Measurements from ENCODE around the gene LMLN.
A peak's percentile ranks its signal among the peaks of the same experiment; 100 is the strongest.
"Not testable (repeated sequence)": the region's sequence is repeated elsewhere in the genome, so short reads cannot be mapped to it uniquely, and the experiment has no call there.

Gene LMLN

GRCh38 chr3:197959891-197960693 is at the start of gene LMLN:
TSS of gene LMLN (plus strand) at chr3:197960217. CDS start at chr3:197960246, 29 bp downstream.
- Histone ChIP-seq H3K36me3 (ENCODE audit: control insufficient read depth, insufficient read depth, low read length) (no peaks in the 10 kb centered on the region), H3K27me3 (ENCODE audit: control insufficient read depth, insufficient read depth, low read length) (no peaks in the 10 kb centered on the region), H3K9me3 (ENCODE audit: control insufficient read depth, low read length) (no peaks in the 10 kb centered on the region), H3K9ac (ENCODE audit: low read length) (peak within 1 kb of the TSS; percentile 79), H3K4me3 (ENCODE audit: low read length) (peak within 1 kb of the TSS; percentile 83), H3K4me1 (ENCODE audit: control insufficient read depth, insufficient read depth, low read length) (peaks cover 31% of the 10 kb centered on the region)

- no peaks in the 10 kb centered on the region for H3K27me3 ChIP-seq (ENCODE audit: control insufficient read depth, insufficient read depth, low read length)
- H3K36me3 ChIP-seq (ENCODE audit: control insufficient read depth, insufficient read depth, low read length): no peaks in the 10 kb centered on the region
- H3K4me1 ChIP-seq (ENCODE audit: control insufficient read depth, insufficient read depth, low read length): no peaks in the 10 kb centered on the region
- no peaks in the 10 kb centered on the region for H3K9me3 ChIP-seq (ENCODE audit: control insufficient read depth, low read length)
- no peak overlapping the region for H3K9ac ChIP-seq (ENCODE audit: low read length)
- H3K4me3 ChIP-seq (ENCODE audit: low read length): no peak overlapping the region
Measured at GRCh38 chr3:197912741-197913476, 47.1 kb upstream of the LMLN start.

GRCh38 chr3:197913641-197914380 is 46.2 kb upstream of the LMLN start:
- Histone ChIP-seq H3K4me1 (ENCODE audit: control insufficient read depth, insufficient read depth, low read length) (no peaks in the 10 kb centered on the region), H3K4me3 (ENCODE audit: low read length) (no peak overlapping the region), H3K9ac (ENCODE audit: low read length) (no peak overlapping the region), H3K9me3 (ENCODE audit: control insufficient read depth, low read length) (no peaks in the 10 kb centered on the region), H3K36me3 (ENCODE audit: control insufficient read depth, insufficient read depth, low read length) (no peaks in the 10 kb centered on the region), H3K27me3 (ENCODE audit: control insufficient read depth, insufficient read depth, low read length) (no peaks in the 10 kb centered on the region)

- not testable (repeated sequence) for H3K9me3 ChIP-seq (ENCODE audit: control insufficient read depth, low read length); H3K4me3 ChIP-seq (ENCODE audit: low read length); H3K4me1 ChIP-seq (ENCODE audit: control insufficient read depth, insufficient read depth, low read length); H3K36me3 ChIP-seq (ENCODE audit: control insufficient read depth, insufficient read depth, low read length); H3K9ac ChIP-seq (ENCODE audit: low read length); H3K27me3 ChIP-seq (ENCODE audit: control insufficient read depth, insufficient read depth, low read length)
Measured at GRCh38 chr3:197921429-197922275, 38.4 kb upstream of the LMLN start.

- H3K36me3 ChIP-seq (ENCODE audit: control insufficient read depth, insufficient read depth, low read length): no peaks in the 10 kb centered on the region
- no peaks in the 10 kb centered on the region for H3K4me1 ChIP-seq (ENCODE audit: control insufficient read depth, insufficient read depth, low read length)
- no peaks in the 10 kb centered on the region for H3K27me3 ChIP-seq (ENCODE audit: control insufficient read depth, insufficient read depth, low read length)
- no peak overlapping the region for H3K4me3 ChIP-seq (ENCODE audit: low read length)
- no peak overlapping the region for H3K9ac ChIP-seq (ENCODE audit: low read length)
- H3K9me3 ChIP-seq (ENCODE audit: control insufficient read depth, low read length): no peaks in the 10 kb centered on the region
Measured at GRCh38 chr3:197926418-197926817, 33.6 kb upstream of the LMLN start.

- not testable (repeated sequence) for H3K36me3 ChIP-seq (ENCODE audit: control insufficient read depth, insufficient read depth, low read length); H3K27me3 ChIP-seq (ENCODE audit: control insufficient read depth, insufficient read depth, low read length); H3K4me3 ChIP-seq (ENCODE audit: low read length); H3K9me3 ChIP-seq (ENCODE audit: control insufficient read depth, low read length); H3K9ac ChIP-seq (ENCODE audit: low read length); H3K4me1 ChIP-seq (ENCODE audit: control insufficient read depth, insufficient read depth, low read length)
Measured at GRCh38 chr3:197927578-197927977, 32.4 kb upstream of the LMLN start.

GRCh38 chr3:197936819-197937384 is 23.1 kb upstream of the LMLN start:
- Histone ChIP-seq H3K9me3 (ENCODE audit: control insufficient read depth, low read length) (no peaks in the 10 kb centered on the region), H3K36me3 (ENCODE audit: control insufficient read depth, insufficient read depth, low read length) (no peaks in the 10 kb centered on the region), H3K27me3 (ENCODE audit: control insufficient read depth, insufficient read depth, low read length) (no peaks in the 10 kb centered on the region), H3K9ac (ENCODE audit: low read length) (no peak overlapping the region), H3K4me1 (ENCODE audit: control insufficient read depth, insufficient read depth, low read length) (no peaks in the 10 kb centered on the region), H3K4me3 (ENCODE audit: low read length) (no peak overlapping the region)

- no peaks in the 10 kb centered on the region for H3K4me1 ChIP-seq (ENCODE audit: control insufficient read depth, insufficient read depth, low read length)
- no peaks in the 10 kb centered on the region for H3K36me3 ChIP-seq (ENCODE audit: control insufficient read depth, insufficient read depth, low read length)
- H3K9ac ChIP-seq (ENCODE audit: low read length): no peak overlapping the region
- no peaks in the 10 kb centered on the region for H3K27me3 ChIP-seq (ENCODE audit: control insufficient read depth, insufficient read depth, low read length)
- H3K4me3 ChIP-seq (ENCODE audit: low read length): no peak overlapping the region
- no peaks in the 10 kb centered on the region for H3K9me3 ChIP-seq (ENCODE audit: control insufficient read depth, low read length)
Measured at GRCh38 chr3:197940745-197941384, 19.2 kb upstream of the LMLN start.

GRCh38 chr3:197942956-197943556 is 17.0 kb upstream of the LMLN start:
- no peaks in the 10 kb centered on the region for H3K9me3 ChIP-seq (ENCODE audit: control insufficient read depth, low read length)
- H3K9ac ChIP-seq (ENCODE audit: low read length): no peak overlapping the region
- no peaks in the 10 kb centered on the region for H3K36me3 ChIP-seq (ENCODE audit: control insufficient read depth, insufficient read depth, low read length)
- no peaks in the 10 kb centered on the region for H3K4me1 ChIP-seq (ENCODE audit: control insufficient read depth, insufficient read depth, low read length)
- no peak overlapping the region for H3K4me3 ChIP-seq (ENCODE audit: low read length)
- H3K27me3 ChIP-seq (ENCODE audit: control insufficient read depth, insufficient read depth, low read length): no peaks in the 10 kb centered on the region

- peak overlapping the region; percentile 84 for H3K9ac ChIP-seq (ENCODE audit: low read length)
- H3K4me3 ChIP-seq (ENCODE audit: low read length): peak overlapping the region; percentile 66
- no peaks in the 10 kb centered on the region for H3K9me3 ChIP-seq (ENCODE audit: control insufficient read depth, low read length)
- H3K36me3 ChIP-seq (ENCODE audit: control insufficient read depth, insufficient read depth, low read length): peaks cover 11% of the 10 kb centered on the region
- peaks cover 19% of the 10 kb centered on the region for H3K4me1 ChIP-seq (ENCODE audit: control insufficient read depth, insufficient read depth, low read length)
- H3K27me3 ChIP-seq (ENCODE audit: control insufficient read depth, insufficient read depth, low read length): no peaks in the 10 kb centered on the region
Measured at GRCh38 chr3:197949191-197949777, 10.7 kb upstream of the LMLN start.

Data from mucosa of stomach (tissue), 1 donor.